Panc1 (cell line): ENCODE results near the gene STKLD1. TPM values are rescaled to one million over a fixed set of nuclear protein-coding genes. Genes with fewer than 3 reads are reported as not detected.

Experiments
- ATAC-seq: fragments of 200-7000 bp; cut with Tn5 transposase; 2 replicates; pipeline ENCODE4 v1.9.1; 2020; ENCODE audit warnings: mild to moderate bottlenecking, moderate library complexity
- BruUV-seq: library from RNA; stranded (reverse); fragments of 400-500 nt; replicated peaks from 2 replicates; lab custom pipeline; 2021; lab: Mats Ljungman, UMichigan
- CTCF ChIA-PET: fragments of 300-600 bp; sonication (Branson Sonifier 250); formaldehyde crosslinking; loops from one replicate; lab custom pipeline; 2022; ENCODE audit warnings: antibody characterized with exemption; lab: Charles Lee
- POLR2A ChIA-PET: fragments of 300-600 bp; sonication (Branson Sonifier 250); formaldehyde crosslinking; loops from one replicate; lab custom pipeline; 2022; ENCODE audit warnings: antibody characterized with exemption; lab: Charles Lee
- DNase-seq: peaks from one replicate; pipeline ENCODE4 v3.0.0-alpha.2; 2010; ENCODE audit warnings: low read depth, low spot score
- H3K27ac ChIP-seq: 2 replicates; pipeline ENCODE4 v1.5.1; 2011; ENCODE audit warnings: mild to moderate bottlenecking, low read length, inconsistent platforms
- H3K27me3 ChIP-seq: fragments of 200-500 bp; sonication (Bioruptor generic); 2 replicates; pipeline ENCODE4 v1.6.0; 2014; ENCODE audit warnings: low read length, inconsistent platforms; ENCODE audit not compliant: control insufficient read depth, insufficient read depth
- H3K36me3 ChIP-seq: fragments of 200-500 bp; sonication (Bioruptor generic); 2 replicates; pipeline ENCODE4 v1.5.1; 2014; ENCODE audit warnings: inconsistent platforms, mild to moderate bottlenecking, low read length, moderate library complexity; ENCODE audit not compliant: control insufficient read depth, insufficient read depth
- H3K4me1 ChIP-seq: 2 replicates; pipeline ENCODE4 v1.5.1; 2011; ENCODE audit warnings: inconsistent platforms, mild to moderate bottlenecking, low read length, moderate library complexity; ENCODE audit not compliant: control insufficient read depth, insufficient read depth
- H3K4me3 ChIP-seq, 2 experiments: 2 replicates each; pipeline ENCODE4 v1.5.1; 2011 to 2012; ENCODE audit warnings: low read depth in 2 of 2, low read length in 2 of 2, mild to moderate bottlenecking in 2 of 2, inconsistent platforms in 1 of 2, moderate library complexity in 1 of 2
- H3K9me3 ChIP-seq: fragments of 200-500 bp; sonication (Bioruptor generic); 2 replicates; pipeline ENCODE4 v1.5.1; 2014; ENCODE audit warnings: low read depth, mild to moderate bottlenecking, inconsistent platforms, low read length, moderate library complexity; ENCODE audit not compliant: control insufficient read depth, insufficient read depth
- CTCF ChIP-seq: fragments of 450-650 bp; IDR thresholded peaks from 2 replicates; pipeline ENCODE4 v1.5.1; 2017; ENCODE audit warnings: mild to moderate bottlenecking
- POLR2AphosphoS5 ChIP-seq: IDR thresholded peaks from 2 replicates; pipeline ENCODE4 v1.6.1; 2012; ENCODE audit warnings: mild to moderate bottlenecking, low read depth, low read length, moderate library complexity
- REST ChIP-seq, 2 experiments: IDR thresholded peaks; 2 replicates each; pipeline ENCODE4 v1.6.1; 2011 to 2012; ENCODE audit warnings: low read depth in 2 of 2, control low read depth in 1 of 2, low read length in 1 of 2, mild to moderate bottlenecking in 1 of 2, moderate library complexity in 1 of 2; ENCODE audit not compliant: insufficient read depth in 1 of 2
- SIN3A ChIP-seq: IDR thresholded peaks from 2 replicates; pipeline ENCODE4 v1.6.1; 2012; ENCODE audit warnings: low read depth, mild to moderate bottlenecking, low read length, moderate library complexity, borderline replicate concordance; ENCODE audit not compliant: insufficient read depth
- TCF7L2 ChIP-seq: IDR thresholded peaks from 2 replicates; pipeline ENCODE4 v1.6.1; 2011; ENCODE audit warnings: mild to moderate bottlenecking, low read depth, low read length, inconsistent platforms
- in situ Hi-C: cut with HindIII; loops from 2 replicates; pipeline ENCODE4 v1.10.0; 2016; ENCODE audit warnings: low sequenced_read_pairs, low pct_unique_long_range_greater_than_20kb
- intact Hi-C: fragments of 100-400 bp; cut with micrococcal nuclease; formaldehyde crosslinking; loops from one replicate; pipeline ENCODE4 v1.10.0; 2022; ENCODE audit not compliant: unreplicated experiment
- total RNA-seq: library from RNA; stranded (reverse); gene quantifications from one replicate; pipeline ENCODE4 v1.2.1, GENCODE V29; 2021; ENCODE audit not compliant: unreplicated experiment

The STKLD1 gene
- total RNA-seq, 1 experiment from 2014 or later: 0.74 TPM

- POLR2A ChIA-PET: no interaction called here
- Histone ChIP-seq H3K4me3 (no peak overlapping the region), H3K27me3 (no peaks in the 10 kb centered on the region), H3K4me1 (peaks cover 8% of the 10 kb centered on the region; the same call in 1 of the 2 replicates), H3K36me3 (peaks cover 5% of the 10 kb centered on the region; the same call in 1 of the 2 replicates), H3K27ac (no peak overlapping the region), H3K9me3 (no peaks in the 10 kb centered on the region)
- CTCF ChIA-PET: no interaction called here
- DNase-seq: no peak
- intact Hi-C loops: no loop called here
- in situ Hi-C loops: no loop called here
- TF ChIP-seq POLR2AphosphoS5 (no peak), CTCF (no peak), REST (IDR thresholded peaks at IDR 0.05; ENCODE audit: insufficient read depth in 1 of 2, low read depth in 2 of 2, low read length in 1 of 2) (no peak), SIN3A (no peak), TCF7L2 (no peak)
- ATAC-seq: no peak
- no TSS peak for BruUV-seq
Observed at GRCh38 chr9:133360400-133361393, 15.5 kb upstream of the STKLD1 start.

- ATAC-seq (no peak), DNase-seq (no peak)
- in situ Hi-C loops: no loop called here
- no peak for TF ChIP-seq POLR2AphosphoS5
- TF ChIP-seq SIN3A: no peak
- no peak for TF ChIP-seq CTCF
- no peak for TF ChIP-seq REST (IDR thresholded peaks at IDR 0.05; ENCODE audit: insufficient read depth in 1 of 2, low read depth in 2 of 2, low read length in 1 of 2)
- TF ChIP-seq TCF7L2: no peak
- ChIA-PET POLR2A (no interaction called here), CTCF (no interaction called here)
- H3K36me3 ChIP-seq: peaks cover 6% of the 10 kb centered on the region; the same call in 1 of the 2 replicates
- no peak overlapping the region for H3K4me3 ChIP-seq
- no peaks in the 10 kb centered on the region for H3K9me3 ChIP-seq
- peaks cover 8% of the 10 kb centered on the region; the same call in 1 of the 2 replicates for H3K4me1 ChIP-seq
- intact Hi-C loops: no loop called here
- H3K27me3 ChIP-seq: no peaks in the 10 kb centered on the region
- no peak overlapping the region for H3K27ac ChIP-seq
- BruUV-seq: no TSS peak
Observed at GRCh38 chr9:133361507-133362092, 14.6 kb upstream of the STKLD1 start.
